Measurements from ENCODE around the gene OIT3.

DNA sequence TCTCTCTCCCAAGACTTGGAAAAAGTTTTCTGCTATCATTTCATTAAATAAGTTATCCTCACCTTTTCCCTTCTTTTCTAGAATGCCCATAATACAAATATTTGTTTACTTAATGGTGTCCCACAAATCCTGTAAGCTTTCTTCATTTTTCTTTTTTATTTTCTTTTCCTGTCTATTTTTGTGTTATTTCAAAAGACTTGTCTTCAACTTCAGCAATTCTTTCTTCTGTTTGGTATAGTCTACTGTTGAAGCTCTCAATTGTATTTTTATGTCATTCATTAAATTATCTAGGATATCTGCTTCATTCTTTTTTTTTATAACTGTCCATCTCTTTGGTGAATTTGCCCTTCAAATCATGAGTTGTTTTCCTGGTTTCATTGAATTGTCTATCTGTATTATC lies 86.2 kb downstream of the OIT3 start:
- TF ChIP-seq POLR2A (IDR thresholded peaks at IDR 0.05): no peak
- TF ChIP-seq, protein P1, sequence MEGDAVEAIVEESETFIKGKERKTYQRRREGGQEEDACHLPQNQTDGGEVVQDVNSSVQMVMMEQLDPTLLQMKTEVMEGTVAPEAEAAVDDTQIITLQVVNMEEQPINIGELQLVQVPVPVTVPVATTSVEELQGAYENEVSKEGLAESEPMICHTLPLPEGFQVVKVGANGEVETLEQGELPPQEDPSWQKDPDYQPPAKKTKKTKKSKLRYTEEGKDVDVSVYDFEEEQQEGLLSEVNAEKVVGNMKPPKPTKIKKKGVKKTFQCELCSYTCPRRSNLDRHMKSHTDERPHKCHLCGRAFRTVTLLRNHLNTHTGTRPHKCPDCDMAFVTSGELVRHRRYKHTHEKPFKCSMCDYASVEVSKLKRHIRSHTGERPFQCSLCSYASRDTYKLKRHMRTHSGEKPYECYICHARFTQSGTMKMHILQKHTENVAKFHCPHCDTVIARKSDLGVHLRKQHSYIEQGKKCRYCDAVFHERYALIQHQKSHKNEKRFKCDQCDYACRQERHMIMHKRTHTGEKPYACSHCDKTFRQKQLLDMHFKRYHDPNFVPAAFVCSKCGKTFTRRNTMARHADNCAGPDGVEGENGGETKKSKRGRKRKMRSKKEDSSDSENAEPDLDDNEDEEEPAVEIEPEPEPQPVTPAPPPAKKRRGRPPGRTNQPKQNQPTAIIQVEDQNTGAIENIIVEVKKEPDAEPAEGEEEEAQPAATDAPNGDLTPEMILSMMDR (IDR thresholded peaks at IDR 0.05): no peak

Data from tibial nerve (tissue), 3 donors.